ENCODE results near the gene BPIFB6.

GRCh38 chr20:33061658-33062028, 30.2 kb downstream of the BPIFB6 start:
- TF ChIP-seq BHLHE40 (IDR thresholded peaks at IDR 0.05; ENCODE audit: low read depth, low read length) (no peak), SMC3 (IDR thresholded peaks at IDR 0.05) (no peak)
- TF ChIP-seq, protein P1, sequence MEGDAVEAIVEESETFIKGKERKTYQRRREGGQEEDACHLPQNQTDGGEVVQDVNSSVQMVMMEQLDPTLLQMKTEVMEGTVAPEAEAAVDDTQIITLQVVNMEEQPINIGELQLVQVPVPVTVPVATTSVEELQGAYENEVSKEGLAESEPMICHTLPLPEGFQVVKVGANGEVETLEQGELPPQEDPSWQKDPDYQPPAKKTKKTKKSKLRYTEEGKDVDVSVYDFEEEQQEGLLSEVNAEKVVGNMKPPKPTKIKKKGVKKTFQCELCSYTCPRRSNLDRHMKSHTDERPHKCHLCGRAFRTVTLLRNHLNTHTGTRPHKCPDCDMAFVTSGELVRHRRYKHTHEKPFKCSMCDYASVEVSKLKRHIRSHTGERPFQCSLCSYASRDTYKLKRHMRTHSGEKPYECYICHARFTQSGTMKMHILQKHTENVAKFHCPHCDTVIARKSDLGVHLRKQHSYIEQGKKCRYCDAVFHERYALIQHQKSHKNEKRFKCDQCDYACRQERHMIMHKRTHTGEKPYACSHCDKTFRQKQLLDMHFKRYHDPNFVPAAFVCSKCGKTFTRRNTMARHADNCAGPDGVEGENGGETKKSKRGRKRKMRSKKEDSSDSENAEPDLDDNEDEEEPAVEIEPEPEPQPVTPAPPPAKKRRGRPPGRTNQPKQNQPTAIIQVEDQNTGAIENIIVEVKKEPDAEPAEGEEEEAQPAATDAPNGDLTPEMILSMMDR (IDR thresholded peaks at IDR 0.05): no peak

All from A549 (cell line).